ACC112 (cell line): ENCODE measurements around the gene MRPS27.

ENCODE experiments used
- H2AFZ ChIP-seq: fragments of 200-600 bp; sonication (generic); one replicate; pipeline ENCODE4 v1.6.0; 2017; ENCODE audit warnings: antibody characterized with exemption, low read length; ENCODE audit not compliant: unreplicated experiment
- H3K27ac ChIP-seq: fragments of 200-600 bp; sonication (generic); 2 replicates; pipeline ENCODE4 v1.5.1; 2014; ENCODE audit warnings: low read depth, mild to moderate bottlenecking, antibody characterized with exemption, low read length, moderate library complexity
- H3K27me3 ChIP-seq: fragments of 200-600 bp; sonication (generic); 2 replicates; pipeline ENCODE4 v1.6.1; 2014; ENCODE audit warnings: mild to moderate bottlenecking, antibody characterized with exemption, low read length, moderate library complexity, mixed read lengths; ENCODE audit not compliant: insufficient read depth
- H3K36me3 ChIP-seq: fragments of 200-600 bp; sonication (generic); 2 replicates; pipeline ENCODE4 v1.6.1; 2016; ENCODE audit warnings: mild to moderate bottlenecking, antibody characterized with exemption, low read length, moderate library complexity, mixed read lengths; ENCODE audit not compliant: insufficient read depth
- H3K4me1 ChIP-seq: fragments of 200-600 bp; sonication (generic); one replicate; pipeline ENCODE4 v1.6.1; 2016; ENCODE audit warnings: low read length, mixed read lengths; ENCODE audit not compliant: insufficient read depth, unreplicated experiment, control insufficient read depth
- H3K4me3 ChIP-seq: fragments of 200-600 bp; sonication (generic); 2 replicates; pipeline ENCODE4 v1.5.1; 2014; ENCODE audit warnings: mild to moderate bottlenecking, low read depth, low read length
- H3K79me2 ChIP-seq: fragments of 200-600 bp; sonication (generic); one replicate; pipeline ENCODE4 v1.6.0; 2016; ENCODE audit warnings: low read length; ENCODE audit not compliant: control insufficient read depth, unreplicated experiment, insufficient read depth

The MRPS27 gene

GRCh38 chr5:72292411-72292810, 27.6 kb downstream of the MRPS27 start:
- H3K36me3 ChIP-seq: peaks cover 35% of the 10 kb centered on the region
- peaks cover 2% of the 10 kb centered on the region for H3K79me2 ChIP-seq
- H3K27me3 ChIP-seq: no peaks in the 10 kb centered on the region
- H3K4me1 ChIP-seq: peaks cover 14% of the 10 kb centered on the region
- H3K4me3 ChIP-seq: no peak overlapping the region
- H3K27ac ChIP-seq: no peak overlapping the region
- H2AFZ ChIP-seq: no peak overlapping the region

GRCh38 chr5:72291601-72292000, 28.4 kb downstream of the MRPS27 start:
- Histone ChIP-seq H3K4me3 (no peak overlapping the region), H3K4me1 (peaks cover 14% of the 10 kb centered on the region), H3K27me3 (no peaks in the 10 kb centered on the region), H3K27ac (no peak overlapping the region), H3K36me3 (peaks cover 27% of the 10 kb centered on the region), H2AFZ (no peak overlapping the region), H3K79me2 (peaks cover 2% of the 10 kb centered on the region)

DNA sequence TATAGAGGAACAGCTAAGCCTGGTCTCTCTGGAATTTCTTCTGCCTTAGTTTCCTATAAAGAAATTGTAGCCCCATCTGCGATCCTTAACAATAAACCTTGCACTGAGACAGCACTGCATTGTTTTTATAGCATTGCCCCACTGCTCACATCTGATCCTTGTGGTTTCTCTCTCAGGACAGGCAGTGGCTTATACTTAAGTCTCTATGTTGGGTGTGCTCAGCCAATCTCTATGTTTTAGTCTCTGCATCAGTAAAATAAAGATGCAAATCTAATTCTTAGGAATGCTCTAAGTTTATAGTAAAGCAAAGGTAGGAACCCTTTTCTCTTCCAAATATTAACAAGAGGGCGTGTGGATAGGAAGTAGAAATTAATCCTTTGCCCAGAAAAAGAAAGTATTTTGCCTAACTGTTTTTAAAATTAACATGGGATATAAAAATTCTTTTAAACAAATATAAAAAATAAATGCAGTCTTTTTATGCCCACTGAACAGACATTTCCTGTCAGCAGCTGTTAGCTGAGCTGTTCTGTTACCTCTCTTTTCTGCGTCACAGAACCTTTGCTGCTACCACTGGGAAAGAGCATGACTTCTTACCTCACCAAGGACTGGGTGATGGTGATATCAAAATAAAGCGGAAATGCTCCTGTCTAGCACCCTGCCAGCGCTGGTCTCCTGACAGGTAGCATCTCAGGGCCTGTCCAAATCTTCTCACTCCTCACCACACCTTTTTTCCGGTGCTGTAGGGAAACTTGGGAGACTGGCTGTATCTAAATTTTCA, 29.5 kb downstream of the MRPS27 start:
- Histone ChIP-seq H3K79me2 (peaks cover 2% of the 10 kb centered on the region), H2AFZ (no peak overlapping the region), H3K4me3 (no peak overlapping the region), H3K27ac (no peak overlapping the region), H3K4me1 (peaks cover 14% of the 10 kb centered on the region), H3K27me3 (no peaks in the 10 kb centered on the region), H3K36me3 (peaks cover 23% of the 10 kb centered on the region)

- no peaks in the 10 kb centered on the region for H3K27me3 ChIP-seq
- no peak overlapping the region for H3K4me3 ChIP-seq
- no peak overlapping the region for H3K27ac ChIP-seq
- no peaks in the 10 kb centered on the region for H3K79me2 ChIP-seq
- no peak overlapping the region for H2AFZ ChIP-seq
- peaks cover 7% of the 10 kb centered on the region for H3K4me1 ChIP-seq
- H3K36me3 ChIP-seq: peaks cover 14% of the 10 kb centered on the region; the same call in 1 of the 2 replicates
These were observed 31.1 kb downstream of the MRPS27 start for GRCh38 chr5:72288924-72289323.

DNA sequence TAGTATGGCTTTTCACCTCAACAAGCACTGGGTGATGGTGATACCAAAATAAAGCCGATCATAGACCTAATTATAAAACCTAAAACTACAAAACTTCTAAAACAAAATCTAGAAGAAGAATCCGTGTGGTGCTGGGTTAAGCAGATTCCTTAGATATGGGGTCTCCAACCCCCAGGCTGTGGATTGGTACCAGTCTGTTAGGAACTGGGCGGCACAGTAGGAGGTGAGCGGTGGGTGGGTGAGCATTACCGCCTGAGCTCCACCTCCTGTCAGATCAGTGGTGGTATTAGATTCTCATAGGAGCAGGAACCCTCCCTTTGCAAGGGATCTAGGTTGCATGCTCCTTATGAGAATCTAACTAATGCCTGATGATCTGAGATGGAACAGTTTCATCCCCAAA, 33.2 kb downstream of the MRPS27 start:
- no peaks in the 10 kb centered on the region for H3K79me2 ChIP-seq
- no peaks in the 10 kb centered on the region; the same call in 1 of the 2 replicates for H3K36me3 ChIP-seq
- H3K27me3 ChIP-seq: no peaks in the 10 kb centered on the region
- no peak overlapping the region for H2AFZ ChIP-seq
- H3K4me3 ChIP-seq: no peak overlapping the region
- H3K27ac ChIP-seq: no peak overlapping the region
- peaks cover 18% of the 10 kb centered on the region for H3K4me1 ChIP-seq

- no peaks in the 10 kb centered on the region for H3K79me2 ChIP-seq
- H2AFZ ChIP-seq: no peak overlapping the region
- no peaks in the 10 kb centered on the region for H3K27me3 ChIP-seq
- no peak overlapping the region for H3K27ac ChIP-seq
- H3K36me3 ChIP-seq: no peaks in the 10 kb centered on the region; the same call in 1 of the 2 replicates
- peaks cover 32% of the 10 kb centered on the region for H3K4me1 ChIP-seq
- no peak overlapping the region for H3K4me3 ChIP-seq
These were observed 34.6 kb downstream of the MRPS27 start for GRCh38 chr5:72285424-72285821.

- Histone ChIP-seq H3K4me3 (no peak overlapping the region), H3K36me3 (no peaks in the 10 kb centered on the region; the same call in 1 of the 2 replicates), H3K27ac (no peak overlapping the region), H3K27me3 (no peaks in the 10 kb centered on the region), H2AFZ (no peak overlapping the region), H3K79me2 (no peaks in the 10 kb centered on the region), H3K4me1 (peaks cover 32% of the 10 kb centered on the region)
These were observed 35.2 kb downstream of the MRPS27 start for GRCh38 chr5:72284559-72285423.

DNA sequence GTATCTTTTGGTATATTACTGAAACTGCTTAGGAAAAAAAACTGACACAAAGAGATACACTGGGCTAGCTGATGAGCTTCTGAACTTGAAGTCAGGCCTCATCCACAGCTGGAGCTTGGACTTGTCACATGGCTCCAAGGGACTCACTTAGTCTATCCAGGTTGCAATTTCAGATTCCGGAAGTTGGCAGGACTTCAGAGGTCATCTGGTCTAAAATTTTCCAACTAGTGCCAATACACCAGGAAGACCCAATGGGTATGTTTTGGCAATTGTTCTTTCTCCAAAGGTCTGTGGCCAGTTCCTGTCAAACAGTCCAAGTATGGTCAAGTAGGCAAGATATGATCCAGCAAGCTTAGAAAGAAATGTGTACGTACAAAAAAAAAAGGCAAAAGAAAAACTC, 36.7 kb downstream of the MRPS27 start:
- H2AFZ ChIP-seq: no peak overlapping the region
- peaks cover 38% of the 10 kb centered on the region for H3K4me1 ChIP-seq
- peaks cover 3% of the 10 kb centered on the region for H3K79me2 ChIP-seq
- H3K27me3 ChIP-seq: no peaks in the 10 kb centered on the region
- H3K27ac ChIP-seq: peak overlapping the region; percentile 83
- no peaks in the 10 kb centered on the region for H3K36me3 ChIP-seq
- no peak overlapping the region for H3K4me3 ChIP-seq

DNA sequence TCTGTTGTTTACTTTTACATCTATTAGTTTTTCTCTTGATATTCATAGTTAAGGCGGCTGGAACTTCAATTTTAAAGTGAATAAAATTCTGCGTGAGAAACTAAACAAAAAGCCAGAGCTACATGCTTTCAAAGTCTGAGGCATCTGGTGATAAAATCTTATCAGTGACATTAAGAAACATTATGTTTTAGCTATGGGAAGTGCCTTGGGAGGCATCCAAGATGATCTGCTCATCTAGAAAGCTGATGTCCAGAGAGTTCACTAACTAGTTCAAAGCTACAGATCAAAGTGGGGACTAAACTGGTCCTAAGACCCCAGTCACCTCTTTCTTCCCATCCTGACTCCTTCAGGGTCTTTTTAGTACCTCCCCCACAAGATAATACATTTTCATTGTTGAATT, 37.2 kb downstream of the MRPS27 start:
- Histone ChIP-seq H3K27me3 (no peaks in the 10 kb centered on the region), H3K4me1 (peaks cover 38% of the 10 kb centered on the region), H2AFZ (no peak overlapping the region), H3K27ac (peak overlapping the region; percentile 83), H3K36me3 (no peaks in the 10 kb centered on the region), H3K4me3 (no peak overlapping the region), H3K79me2 (peaks cover 4% of the 10 kb centered on the region)

- Histone ChIP-seq H3K36me3 (no peaks in the 10 kb centered on the region), H2AFZ (no peak overlapping the region), H3K27me3 (no peaks in the 10 kb centered on the region), H3K79me2 (peaks cover 4% of the 10 kb centered on the region), H3K27ac (peak overlapping the region; percentile 83), H3K4me1 (peaks cover 38% of the 10 kb centered on the region), H3K4me3 (no peak overlapping the region)
These were observed 38.1 kb downstream of the MRPS27 start for GRCh38 chr5:72281764-72282499.
